NCI-H2196 (cell line): Measurements from ENCODE around the gene RERG.
"Not testable (repeated sequence)": the region's sequence is repeated elsewhere in the genome, so short reads cannot be mapped to it uniquely, and the experiment has no call there.

Source experiments
- DNase-seq: peaks from one replicate; lab custom pipeline; 2025; ENCODE audit not compliant: unreplicated experiment; lab: John Stamatoyannopoulos, UW

Gene RERG

GRCh38 chr12:15151161-15152091 is 69.8 kb downstream of the RERG start:
- DNase-seq: no peak

- DNase-seq: no peak
Measured at GRCh38 chr12:15146585-15146984, 74.6 kb downstream of the RERG start.

GRCh38 chr12:15143467-15143866 is 77.8 kb downstream of the RERG start:
- no peak for DNase-seq

GRCh38 chr12:15142711-15143110 is 78.5 kb downstream of the RERG start:
- no peak for DNase-seq

- no peak for DNase-seq
Measured at GRCh38 chr12:15131431-15131830, 89.8 kb downstream of the RERG start.

- no peak for DNase-seq
Measured at GRCh38 chr12:15130541-15130940, 90.7 kb downstream of the RERG start.

- DNase-seq: no peak
Measured at GRCh38 chr12:15123401-15123800, 97.8 kb downstream of the RERG start.

- no peak for DNase-seq
Measured at GRCh38 chr12:15122344-15122743, 98.9 kb downstream of the RERG start.

GRCh38 chr12:15118955-15119354 is 102.3 kb downstream of the RERG start:
- no peak for DNase-seq

- no peak for DNase-seq
Measured at GRCh38 chr12:15116983-15117382, 104.2 kb downstream of the RERG start.

- DNase-seq: no peak
Measured at GRCh38 chr12:15116086-15116485, 105.1 kb downstream of the RERG start.

GRCh38 chr12:15115434-15115833 is 105.8 kb downstream of the RERG start:
- no peak for DNase-seq

- no peak for DNase-seq
Measured at GRCh38 chr12:15114501-15114900, 106.7 kb downstream of the RERG start.

GRCh38 chr12:15092826-15093225 is 128.4 kb downstream of the RERG start:
- DNase-seq: no peak

GRCh38 chr12:15090441-15090840 is 130.8 kb downstream of the RERG start:
- no peak for DNase-seq

- no peak for DNase-seq
Measured at GRCh38 chr12:15088105-15088504, 133.1 kb downstream of the RERG start.

GRCh38 chr12:15077751-15078150 is 143.5 kb downstream of the RERG start:
- not testable (repeated sequence) for DNase-seq

- no peak for DNase-seq
Measured at GRCh38 chr12:15074351-15074750, 146.9 kb downstream of the RERG start.

- DNase-seq: no peak
Measured at GRCh38 chr12:15059123-15059522, 162.1 kb downstream of the RERG start.
